OCI-M2 (cell line): Measurements from ENCODE around the gene LRRFIP1.

Source experiments
- DNase-seq: peaks from one replicate; lab custom pipeline; 2025; ENCODE audit not compliant: unreplicated experiment; lab: John Stamatoyannopoulos, UW

The LRRFIP1 gene

DNA sequence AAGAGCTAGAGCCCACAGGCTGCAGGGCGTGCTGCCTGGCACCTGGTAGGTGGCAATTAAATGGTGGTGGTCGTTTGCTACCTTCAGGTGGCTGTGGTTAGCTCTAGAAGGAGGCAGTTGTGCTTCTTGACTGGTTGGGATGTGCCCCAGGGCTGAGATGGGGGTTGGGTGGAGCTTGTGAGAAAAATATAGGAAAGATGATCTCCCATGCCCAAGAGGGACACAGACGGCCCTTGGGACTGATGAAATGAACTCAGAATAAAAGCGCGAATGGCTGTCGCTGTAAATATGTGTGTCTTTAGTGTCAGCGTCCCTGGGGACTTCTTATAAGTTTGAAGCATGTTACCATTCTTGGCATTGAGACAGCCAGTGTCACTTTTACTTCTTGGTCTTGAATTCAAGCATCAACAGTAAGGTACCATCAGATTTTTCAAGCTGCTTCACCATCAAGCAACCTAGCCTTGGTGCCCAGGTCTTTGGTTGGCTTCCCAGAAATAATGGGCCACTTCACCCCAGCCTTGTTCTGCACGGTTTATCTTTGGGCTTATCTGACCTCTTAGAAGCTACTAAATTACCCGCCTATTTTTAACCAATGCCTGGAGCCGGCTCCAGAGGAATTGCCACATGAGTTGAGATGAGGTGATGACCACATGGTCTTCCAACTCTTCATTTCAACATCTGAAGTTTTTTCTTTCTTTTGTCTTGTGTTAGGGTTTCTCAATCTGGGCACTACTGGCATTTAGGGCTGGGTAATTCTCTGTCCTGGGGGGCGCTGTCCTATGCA is 11.9 kb downstream of the LRRFIP1 start:
- no peak for DNase-seq

DNA sequence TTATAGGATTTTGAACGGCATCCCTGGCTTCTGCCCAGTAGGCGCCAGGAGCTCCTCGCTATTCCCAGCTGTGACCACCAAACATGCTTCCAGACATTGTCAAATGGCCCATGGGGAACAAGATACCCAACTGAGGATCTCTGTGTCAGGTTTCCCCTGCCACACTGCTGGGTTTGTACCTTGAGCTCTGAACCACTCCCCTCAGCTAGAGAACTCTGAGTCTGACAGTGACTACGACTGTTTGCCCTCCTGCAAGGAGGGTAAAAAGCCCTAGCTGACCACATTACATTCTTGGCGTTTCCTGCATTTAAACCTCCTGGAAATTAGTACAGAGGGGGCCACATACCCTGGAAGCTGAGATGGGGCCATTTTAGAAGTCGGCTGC is 12.4 kb downstream of the LRRFIP1 start:
- DNase-seq: no peak

- no peak for DNase-seq
Observed at GRCh38 chr2:237640493-237640998, 13.2 kb downstream of the LRRFIP1 start.

DNA sequence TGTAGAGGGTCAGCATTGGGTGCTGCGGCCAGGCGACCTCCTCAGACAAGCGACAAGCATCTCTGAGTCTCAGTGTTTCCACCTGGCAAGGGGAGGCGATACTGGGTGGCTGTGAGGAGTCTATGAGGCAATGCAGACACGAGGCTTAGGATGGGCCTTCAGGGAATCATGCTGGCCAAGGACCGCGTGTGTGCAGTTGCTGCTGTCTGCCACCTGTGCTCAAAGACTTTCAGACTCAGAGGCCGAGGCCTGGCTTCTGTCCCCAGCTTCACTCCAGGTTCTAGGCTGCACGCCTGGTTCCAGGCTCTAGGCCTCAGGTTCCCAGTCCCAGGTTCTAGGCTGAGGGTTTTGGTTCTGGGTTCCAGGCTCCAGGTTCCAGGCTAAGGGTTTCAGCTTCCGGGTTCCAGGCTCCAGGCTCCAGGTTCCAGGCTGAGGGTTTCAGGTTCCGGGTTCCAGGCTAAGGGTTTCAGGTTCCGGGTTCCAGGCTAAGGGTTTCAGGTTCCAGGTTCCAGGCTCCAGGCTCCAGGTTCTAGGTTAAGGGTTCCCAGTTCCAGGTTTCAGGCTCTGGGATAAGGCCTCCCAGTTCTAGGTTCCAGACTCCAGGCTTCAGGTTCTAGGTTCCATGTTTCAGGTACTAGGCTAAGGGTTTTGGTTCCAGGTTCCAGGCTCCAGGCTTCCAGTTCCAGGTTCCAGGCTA is 14.8 kb downstream of the LRRFIP1 start:
- DNase-seq: no peak

DNA sequence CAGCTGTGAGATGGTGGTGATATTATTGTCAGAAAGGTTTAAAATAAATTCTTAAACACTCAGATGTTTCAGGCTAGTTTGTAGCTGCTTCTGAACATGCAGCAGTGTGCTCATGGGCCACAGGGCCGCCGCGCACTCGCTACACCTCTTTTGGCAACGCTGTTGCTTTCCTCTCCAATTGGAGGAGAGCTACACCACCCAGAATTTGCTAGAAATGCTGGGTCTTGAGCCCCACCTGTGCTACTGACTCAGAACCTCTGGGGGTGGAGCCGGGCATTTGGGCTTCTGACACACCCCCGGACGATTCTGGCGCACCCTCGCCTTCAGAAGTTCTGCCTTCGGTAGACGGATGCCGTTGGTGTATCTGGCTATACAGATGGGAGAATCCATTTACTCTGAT is 15.7 kb downstream of the LRRFIP1 start:
- DNase-seq: no peak

DNA sequence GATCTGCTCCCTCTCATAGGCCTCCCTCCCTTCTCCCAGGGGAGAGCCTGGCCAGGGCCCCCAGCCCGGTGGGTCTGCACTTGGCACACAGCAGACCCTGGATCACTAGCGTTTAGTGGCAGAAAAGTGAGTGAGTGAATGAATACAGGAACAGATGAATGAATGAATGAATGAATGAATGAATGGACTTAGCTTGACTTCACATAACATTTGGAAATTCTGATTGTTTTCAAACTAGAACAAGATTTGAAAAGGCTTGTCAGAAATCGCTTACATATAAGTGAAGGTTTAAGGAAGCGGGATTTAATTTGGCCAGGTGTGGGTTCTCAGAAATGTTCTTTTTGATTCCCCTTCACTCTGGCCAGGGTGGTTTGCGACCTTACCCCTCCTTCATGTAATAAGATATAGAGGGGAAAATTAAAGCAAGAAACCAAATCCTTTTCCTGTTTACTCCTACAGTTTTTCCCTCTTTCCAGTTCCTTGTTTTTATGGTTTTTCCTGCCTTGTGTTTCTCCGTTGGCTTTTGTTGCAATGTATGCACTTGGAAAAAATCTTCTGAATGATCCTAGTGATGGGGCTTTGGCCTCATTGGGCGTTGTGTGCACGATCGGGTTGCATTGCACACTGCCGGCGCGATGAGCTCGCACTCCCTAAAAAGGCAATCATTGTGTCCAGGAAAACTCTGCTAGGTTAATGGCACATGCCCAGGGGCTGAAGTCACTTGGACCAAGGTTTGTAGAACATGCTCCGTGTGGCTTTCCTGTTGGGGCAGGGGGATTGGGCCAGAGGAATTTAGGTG is 16.4 kb downstream of the LRRFIP1 start:
- no peak for DNase-seq

DNA sequence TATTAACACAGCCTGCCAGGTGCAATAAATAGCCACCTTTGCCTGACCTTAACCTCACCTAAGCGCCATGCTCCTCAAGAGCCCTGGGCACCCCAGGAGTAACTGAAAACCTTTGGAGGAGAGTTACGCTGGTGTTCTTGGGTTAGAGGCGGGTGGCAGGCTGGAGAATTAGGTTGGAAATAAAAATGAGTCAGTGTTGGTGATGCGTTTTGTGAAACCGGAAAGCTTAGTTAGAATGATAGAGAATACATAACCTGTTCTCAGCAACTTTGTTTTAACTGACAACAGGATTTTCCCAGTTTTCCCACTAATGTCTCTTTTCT is 17.0 kb downstream of the LRRFIP1 start:
- DNase-seq: no peak

DNA sequence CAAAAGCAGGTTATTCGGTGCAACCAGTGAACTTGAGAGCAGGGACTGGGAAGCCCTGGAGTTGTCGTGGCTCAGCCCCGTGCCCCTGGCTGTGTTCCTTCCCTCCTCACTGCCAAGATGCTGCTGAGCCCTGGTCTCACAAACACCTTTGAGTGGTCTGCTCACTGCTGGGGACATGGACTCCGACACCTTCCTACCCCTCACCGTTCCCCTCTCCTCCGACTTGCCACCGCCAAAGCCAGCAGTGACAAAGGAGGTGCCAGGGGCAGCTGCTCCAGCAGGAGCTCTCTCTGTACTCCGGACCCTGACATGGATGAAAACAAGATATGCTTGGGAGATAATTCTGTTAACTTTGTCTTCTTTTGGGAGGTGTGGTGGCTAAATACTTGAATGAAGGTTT is 17.9 kb downstream of the LRRFIP1 start:
- DNase-seq: no peak

DNA sequence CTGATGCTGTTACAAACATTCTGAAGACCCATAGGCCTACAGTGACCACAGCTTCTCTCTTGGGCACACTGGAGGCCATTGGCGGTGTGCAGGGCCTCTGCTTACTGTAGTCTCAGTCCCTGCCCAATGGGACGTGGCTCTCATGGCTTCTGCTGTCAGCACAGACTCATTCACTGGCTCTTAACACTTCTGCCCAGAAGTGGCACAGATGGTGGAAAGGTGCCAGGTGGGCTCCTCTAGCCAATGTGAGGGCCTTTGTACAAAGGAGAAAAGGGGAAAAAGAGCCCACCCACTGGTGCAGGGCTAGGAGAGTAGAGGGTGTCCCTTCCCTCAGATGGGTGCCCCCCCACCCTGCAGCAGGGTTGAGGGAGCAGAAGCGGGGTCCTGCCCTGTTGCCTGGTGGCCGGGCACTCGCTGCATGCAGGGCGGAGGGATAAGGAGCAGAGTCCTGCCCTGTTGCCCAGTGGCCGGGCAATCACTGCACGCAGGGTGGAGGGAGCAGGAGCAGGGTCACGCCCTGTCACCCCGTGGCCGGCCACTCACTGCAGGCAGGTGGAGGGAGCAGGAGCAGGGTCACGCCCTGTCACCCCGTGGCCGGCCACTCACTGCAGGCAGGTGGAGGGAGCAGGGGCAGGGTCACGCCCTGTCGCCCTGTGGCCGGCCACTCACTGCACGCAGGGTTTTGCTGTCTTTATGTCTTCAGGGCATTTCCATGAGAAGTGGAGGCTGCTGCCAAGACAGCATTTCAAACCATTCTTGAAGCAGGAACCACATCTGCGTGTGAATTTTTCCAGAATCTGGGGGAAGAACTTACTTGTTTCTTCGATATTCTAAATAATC is 20.0 kb downstream of the LRRFIP1 start:
- no peak for DNase-seq

DNA sequence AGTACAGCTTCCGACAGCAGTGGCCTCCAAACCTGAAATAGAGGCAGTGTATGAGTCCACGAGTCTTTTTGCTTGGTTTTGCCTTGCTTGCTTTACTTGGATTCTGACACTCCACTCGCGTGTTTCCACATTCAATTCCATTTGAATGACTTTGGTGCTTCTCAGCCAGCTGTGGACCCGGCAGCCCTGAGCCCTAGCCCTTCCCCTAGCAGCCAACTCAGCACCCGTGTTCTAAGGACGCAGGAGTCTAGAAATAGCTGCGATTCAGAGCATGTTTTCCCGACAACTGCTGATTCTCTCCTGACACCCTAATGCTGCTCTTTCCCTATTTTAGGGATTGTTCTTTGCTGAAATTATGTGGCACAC is 20.6 kb downstream of the LRRFIP1 start:
- DNase-seq: no peak

- DNase-seq: no peak
Observed at GRCh38 chr2:237649541-237650454, 22.4 kb downstream of the LRRFIP1 start.

DNA sequence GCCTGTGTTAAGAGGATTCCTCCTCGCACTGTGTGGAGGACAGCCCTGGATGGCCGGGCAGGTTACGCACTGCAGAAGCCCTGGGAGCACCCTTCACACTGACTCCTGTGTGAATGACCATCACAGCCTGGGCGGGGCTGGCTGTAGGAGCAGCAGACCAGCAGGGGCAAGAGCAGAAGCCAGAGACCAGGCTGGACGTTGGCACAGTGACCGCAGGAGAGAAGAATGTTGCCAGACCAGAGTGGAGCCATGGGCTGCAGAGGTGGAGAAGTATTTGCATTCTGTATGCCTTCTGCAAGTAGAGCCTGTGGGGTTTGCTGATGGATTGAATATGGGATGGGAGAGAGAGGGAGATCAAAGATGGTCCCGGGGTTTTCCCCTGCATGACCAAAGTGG is 23.1 kb downstream of the LRRFIP1 start:
- DNase-seq: no peak

DNA sequence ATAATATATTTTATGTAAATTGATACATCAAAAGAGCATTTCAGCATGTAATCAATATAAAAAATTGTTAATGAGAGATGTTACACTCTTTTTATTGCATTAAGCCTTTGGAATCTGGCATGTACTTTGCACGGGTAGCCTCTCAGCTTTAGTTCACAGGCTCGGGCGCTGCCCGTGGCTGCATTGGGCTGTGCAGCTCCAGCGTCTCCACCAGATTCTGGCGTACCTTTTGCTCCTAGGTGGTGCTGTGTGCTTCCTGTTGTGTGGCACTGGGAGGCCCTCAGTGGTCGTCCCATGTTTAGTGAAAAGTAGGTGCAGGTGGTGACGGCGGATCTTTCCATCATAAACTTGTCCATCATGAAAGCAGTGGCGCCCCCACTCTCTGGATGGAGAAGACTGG is 24.4 kb downstream of the LRRFIP1 start:
- no peak for DNase-seq

- DNase-seq: no peak
Observed at GRCh38 chr2:237652181-237652580, 24.8 kb downstream of the LRRFIP1 start.

DNA sequence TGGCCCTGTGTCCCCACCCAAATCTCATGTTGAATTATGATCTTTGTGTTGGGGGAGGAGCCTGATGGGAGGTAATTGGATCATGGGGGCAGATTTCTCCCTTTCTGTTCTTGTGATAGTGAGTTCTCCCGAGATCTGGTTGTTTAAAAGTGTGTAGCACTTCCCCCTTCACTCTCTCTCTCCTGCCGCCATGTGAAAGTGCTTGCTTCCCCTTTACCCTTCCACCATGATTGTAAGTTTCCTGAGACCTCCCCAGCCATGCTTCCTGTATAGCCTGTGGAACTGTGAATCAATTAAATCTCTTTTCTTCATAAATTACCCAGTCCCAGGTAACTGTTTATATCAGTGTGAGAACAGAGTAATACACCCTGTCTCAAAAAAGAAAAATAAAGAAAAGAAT is 25.5 kb downstream of the LRRFIP1 start:
- DNase-seq: no peak

DNA sequence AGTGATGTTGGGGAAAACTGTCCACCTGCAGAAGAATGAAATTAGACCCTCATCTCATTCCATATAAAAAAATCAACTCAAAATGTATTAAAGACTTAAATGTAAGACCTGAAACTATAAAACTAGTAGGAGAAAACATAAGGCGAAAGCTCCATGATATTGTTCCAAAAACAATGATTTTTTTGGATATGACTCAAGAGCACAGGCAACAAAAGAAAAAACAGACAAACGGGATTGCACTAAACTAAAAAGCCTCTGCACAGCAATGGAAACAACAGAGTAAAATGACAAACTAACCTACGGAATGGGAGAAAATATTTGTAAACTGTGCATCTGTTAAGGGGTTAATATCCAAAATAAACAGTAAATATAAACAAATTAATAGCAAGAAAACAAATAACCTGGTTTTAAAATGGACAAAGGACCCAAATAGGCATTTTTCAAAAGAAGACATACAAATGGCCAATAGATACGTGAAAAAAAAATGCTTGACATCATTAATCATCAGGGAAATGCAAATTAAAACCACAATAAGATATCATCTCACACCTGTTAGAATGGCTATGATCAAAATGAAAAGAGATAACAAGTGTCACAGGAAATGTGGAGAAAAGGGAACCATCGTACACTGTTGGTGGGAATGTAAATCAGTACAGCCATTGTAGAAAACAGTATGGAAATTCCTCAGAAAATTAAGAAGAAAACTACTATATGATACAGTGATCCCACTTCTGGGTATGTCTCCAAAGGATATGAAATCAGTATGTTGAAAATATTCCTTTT is 26.6 kb downstream of the LRRFIP1 start:
- no peak for DNase-seq

DNA sequence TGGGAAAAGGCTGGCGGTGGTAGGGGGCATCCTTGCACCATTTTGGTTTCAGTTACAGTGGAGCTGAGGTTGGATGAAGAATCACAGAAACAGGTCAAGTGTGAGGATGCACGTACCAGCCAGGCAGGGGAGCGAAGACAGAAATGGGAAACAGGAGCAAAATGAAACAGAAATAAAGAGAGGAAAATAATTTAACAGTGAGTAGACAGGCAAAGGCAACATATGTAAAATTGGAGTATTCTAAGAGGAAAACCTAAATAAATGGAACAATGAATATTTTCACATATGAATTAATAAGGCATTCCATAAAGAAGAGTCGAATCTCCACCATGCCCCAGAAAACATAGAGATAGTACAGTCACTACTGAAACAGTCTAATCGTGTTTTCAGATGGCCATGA is 29.7 kb downstream of the LRRFIP1 start:
- DNase-seq: no peak

DNA sequence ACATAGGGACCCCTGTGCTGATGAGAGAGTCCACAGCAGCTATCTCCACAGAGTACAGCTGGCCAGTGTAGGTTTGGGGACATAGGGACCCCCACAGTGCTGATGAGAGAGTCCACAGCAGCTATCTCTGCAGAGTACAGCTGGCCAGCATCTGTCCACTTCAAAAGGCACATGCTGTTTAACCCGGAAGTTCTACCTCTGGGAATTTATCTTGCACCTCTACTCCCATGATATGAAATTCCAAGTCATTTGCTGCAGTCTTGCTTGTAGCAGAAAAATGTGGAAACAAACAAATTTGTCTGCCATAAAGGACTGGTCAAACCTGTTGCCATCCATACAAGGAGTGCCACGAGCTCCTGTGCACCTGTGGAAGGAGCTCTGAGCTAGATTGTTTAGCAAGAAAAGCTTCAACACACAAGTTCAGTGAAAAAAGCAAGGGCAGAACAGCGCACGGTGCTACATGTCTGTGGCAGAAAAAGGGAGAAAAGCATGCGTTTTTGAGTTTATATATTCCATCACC is 33.1 kb downstream of the LRRFIP1 start:
- DNase-seq: no peak

- DNase-seq: no peak
Observed at GRCh38 chr2:237661270-237661669, 33.9 kb downstream of the LRRFIP1 start.
